Measurements from ENCODE around the gene TPSB2.
"Not testable (repeated sequence)": the region's sequence is repeated elsewhere in the genome, so short reads cannot be mapped to it uniquely, and the experiment has no call there.

TPSB2 gene

DNA sequence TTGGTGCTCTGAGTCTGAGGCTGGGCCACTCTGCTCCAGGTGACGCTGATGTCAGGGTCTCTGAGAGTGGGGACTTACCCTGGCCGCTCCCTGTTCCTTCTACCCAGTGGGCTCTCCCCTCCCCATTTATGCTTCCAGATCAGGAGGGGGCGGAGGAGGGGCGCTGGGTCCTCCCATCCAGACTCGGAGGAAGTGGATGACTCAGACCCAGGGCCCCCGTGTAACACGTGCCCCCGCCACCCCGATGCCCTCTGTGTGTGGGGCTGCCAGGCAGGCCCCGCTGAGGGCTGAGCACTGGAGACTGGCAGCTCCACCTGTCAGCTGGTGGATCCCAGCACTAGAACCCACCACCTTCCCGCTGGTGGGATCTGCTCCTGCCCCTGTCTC is at the start of gene TPSB2:
Gene TPSB2, minus strand, starts transcription at position 101 of the 387 bp plus-strand sequence. CDS start 233 bp downstream, outside the sequence.
- H3K4me3 ChIP-seq (ENCODE audit: low read length); DNase-seq (ENCODE audit: low read depth): not testable (repeated sequence)

DNA sequence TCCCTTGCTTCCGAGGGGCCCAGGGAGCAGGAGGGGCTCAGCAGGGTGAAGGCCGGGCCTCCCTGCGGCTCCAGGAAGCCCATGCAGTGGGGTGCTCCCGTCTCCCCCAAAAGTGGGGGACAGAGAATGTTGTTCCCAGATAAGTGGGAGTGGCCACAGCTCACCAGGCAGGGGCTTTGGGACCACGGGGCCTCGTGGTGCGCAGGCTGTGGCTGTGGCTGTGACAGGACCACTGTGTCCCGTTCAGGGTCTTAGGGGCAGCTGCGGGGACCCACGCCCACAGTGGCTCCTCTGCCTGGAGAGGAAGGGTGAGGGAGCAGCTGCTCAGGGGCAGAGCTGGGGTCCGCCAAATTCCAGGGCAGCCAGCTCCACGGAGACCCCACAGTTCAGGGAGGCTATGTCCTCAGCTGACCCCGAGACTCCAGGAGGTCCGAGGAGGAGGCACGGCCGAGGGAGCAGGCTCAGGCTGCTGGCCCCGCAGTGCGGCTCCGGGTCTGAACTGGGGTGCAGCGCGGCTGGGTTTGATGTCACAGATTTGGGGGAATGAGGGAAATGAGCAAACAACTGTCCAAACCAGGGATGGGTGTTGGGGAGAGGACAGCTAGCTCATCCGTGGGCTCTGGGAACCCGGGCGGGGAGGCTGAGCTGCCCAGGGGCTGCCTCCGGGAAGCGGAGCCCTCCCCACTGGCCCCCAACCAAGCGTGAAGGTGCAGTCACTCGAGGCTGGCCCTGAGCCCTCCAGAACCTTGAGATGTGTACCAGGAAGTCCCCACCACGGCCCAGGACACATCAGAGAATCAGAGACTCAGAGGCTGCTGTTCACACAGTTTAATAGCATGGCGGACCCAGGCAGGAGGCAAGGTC is 49.3 kb upstream of the TPSB2 start:
- H3K4me3 ChIP-seq (ENCODE audit: low read length) = no peak overlapping the region
- no peak for DNase-seq (ENCODE audit: low read depth)
- no peak for TF ChIP-seq CTCF (conservative IDR thresholded peaks at IDR 0.05; ENCODE audit: low read depth, low read length)

- no peak for TF ChIP-seq CTCF (conservative IDR thresholded peaks at IDR 0.05; ENCODE audit: low read depth, low read length)
- no peak for DNase-seq (ENCODE audit: low read depth)
- no peak overlapping the region for H3K4me3 ChIP-seq (ENCODE audit: low read length)
Measured at GRCh38 chr16:1278477-1278876, 48.5 kb upstream of the TPSB2 start.

GRCh38 chr16:1277617-1278282 is 47.8 kb upstream of the TPSB2 start:
- H3K4me3 ChIP-seq (ENCODE audit: low read length) = no peak overlapping the region
- no peak for TF ChIP-seq CTCF (conservative IDR thresholded peaks at IDR 0.05; ENCODE audit: low read depth, low read length)
- DNase-seq (ENCODE audit: low read depth) = no peak

GRCh38 chr16:1277151-1277598 is 47.2 kb upstream of the TPSB2 start:
- DNase-seq (ENCODE audit: low read depth) = no peak
- no peak for TF ChIP-seq CTCF (conservative IDR thresholded peaks at IDR 0.05; ENCODE audit: low read depth, low read length)
- H3K4me3 ChIP-seq (ENCODE audit: low read length) = no peak overlapping the region

DNA sequence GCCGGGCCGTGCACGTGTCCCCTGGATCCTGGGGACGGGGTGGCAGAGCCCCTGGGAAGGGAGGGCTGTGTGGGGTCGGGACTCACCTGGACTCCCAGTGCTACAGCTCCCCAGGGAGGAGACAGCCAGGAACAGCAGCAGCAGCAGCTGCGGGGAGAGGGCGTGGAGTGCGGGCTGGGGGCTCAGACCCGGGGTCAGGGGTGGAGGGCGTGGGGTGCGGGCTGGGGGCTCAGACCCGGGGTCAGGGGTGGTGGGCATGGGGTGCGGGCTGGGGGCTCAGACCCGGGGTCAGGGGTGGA is 46.5 kb upstream of the TPSB2 start:
- no peak for TF ChIP-seq CTCF (conservative IDR thresholded peaks at IDR 0.05; ENCODE audit: low read depth, low read length)
- DNase-seq (ENCODE audit: low read depth) = no peak
- H3K4me3 ChIP-seq (ENCODE audit: low read length) = no peak overlapping the region

- DNase-seq (ENCODE audit: low read depth) = no peak
- H3K4me3 ChIP-seq (ENCODE audit: low read length) = no peak overlapping the region
- TF ChIP-seq CTCF (conservative IDR thresholded peaks at IDR 0.05; ENCODE audit: low read depth, low read length) = no peak
Measured at GRCh38 chr16:1275791-1276579, 46.0 kb upstream of the TPSB2 start.

All from retinal pigment epithelial cell (primary cell).